H1 (cell line): Measurements from ENCODE around the gene TMBIM6. TPM values are rescaled to one million over a fixed set of nuclear protein-coding genes. Genes with fewer than 3 reads are reported as not detected.

Source experiments
- CTCF ChIA-PET: fragments of 300-600 bp; sonication (Branson Sonifier 250); formaldehyde crosslinking; loops from one replicate; lab custom pipeline; 2021; ENCODE audit not compliant: partially characterized antibody; lab: Charles Lee
- POLR2A ChIA-PET: fragments of 300-600 bp; sonication (Branson Sonifier 250); formaldehyde crosslinking; loops from one replicate; lab custom pipeline; 2021; ENCODE audit warnings: inconsistent platforms; ENCODE audit not compliant: partially characterized antibody; lab: Charles Lee
- DNase-seq, 2 experiments: peaks; one replicate each; pipeline versions ENCODE4 v3.0.0 to v3.0.0-alpha.2; 2010 to 2022; ENCODE audit warnings: low spot score in 2 of 2, low read depth in 1 of 2, mixed read lengths in 1 of 2
- FAIRE-seq: peaks from 2 replicates; lab custom pipeline; 2011; peaks lifted over from hg19 to GRCh38; lab: Jason Lieb, UNC
- H2AFZ ChIP-seq: 2 replicates; pipeline ENCODE4 v1.8.1; 2012; ENCODE audit warnings: low read length, inconsistent platforms
- H2AK5ac ChIP-seq: 2 replicates; pipeline ENCODE4 v1.6.1; 2013; ENCODE audit warnings: low read depth, low read length
- H2BK120ac ChIP-seq: replicated peaks from 2 replicates; pipeline ENCODE3; 2013; ENCODE audit warnings: low read depth, low read length, inconsistent platforms
- H2BK12ac ChIP-seq: 2 replicates; pipeline ENCODE4 v1.6.1; 2013; ENCODE audit warnings: low read depth, low read length
- H2BK15ac ChIP-seq: 2 replicates; pipeline ENCODE4 v1.6.1; 2013; ENCODE audit warnings: low read length
- H2BK20ac ChIP-seq: 2 replicates; pipeline ENCODE4 v1.6.1; 2013; ENCODE audit warnings: low read length
- H2BK5ac ChIP-seq: 2 replicates; pipeline ENCODE4 v1.6.1; 2013; ENCODE audit warnings: low read depth, low read length
- H3K14ac ChIP-seq: 2 replicates; pipeline ENCODE4 v1.6.1; 2013; ENCODE audit warnings: inconsistent platforms; ENCODE audit not compliant: insufficient read length
- H3K18ac ChIP-seq: 2 replicates; pipeline ENCODE4 v1.6.1; 2013; ENCODE audit warnings: low read length; ENCODE audit errors: extremely low read depth
- H3K23ac ChIP-seq: 2 replicates; pipeline ENCODE4 v1.6.1; 2013; ENCODE audit warnings: inconsistent platforms; ENCODE audit not compliant: insufficient read length
- H3K23me2 ChIP-seq: 2 replicates; pipeline ENCODE4 v1.6.1; 2013; ENCODE audit warnings: low read depth, low read length
- H3K27ac ChIP-seq: 2 replicates; pipeline ENCODE4 v1.6.1; 2011; ENCODE audit warnings: low read depth, low read length, inconsistent platforms
- H3K27me3 ChIP-seq, 4 experiments: replicated peaks in 1 of 4; 1 replicate in 1 of 4; 2 replicates in 3 of 4; pipeline versions ENCODE4 v1.6.1 to v1.8.1; 2011 to 2013; ENCODE audit warnings: low read length in 3 of 4, mild to moderate bottlenecking in 3 of 4, inconsistent platforms in 2 of 4, mixed read lengths in 2 of 4, moderate library complexity in 1 of 4; ENCODE audit not compliant: control insufficient read depth in 3 of 4, insufficient read depth in 3 of 4; ENCODE audit errors: extremely low read depth in 1 of 4
- H3K36me3 ChIP-seq, 4 experiments: 2 replicates each; pipeline versions ENCODE4 v1.6.1 to v1.8.1; 2011 to 2013; ENCODE audit warnings: mild to moderate bottlenecking in 4 of 4, low read length in 3 of 4, moderate library complexity in 2 of 4, control low read depth in 1 of 4, inconsistent platforms in 1 of 4; ENCODE audit not compliant: insufficient read depth in 4 of 4, control insufficient read depth in 2 of 4
- H3K4ac ChIP-seq: replicated peaks from 2 replicates; pipeline ENCODE3; 2013; ENCODE audit warnings: low read length, low read depth, mixed read lengths, inconsistent platforms; ENCODE audit not compliant: insufficient read length
- H3K4me1 ChIP-seq, 4 experiments: replicated peaks in 1 of 4; 1 replicate in 1 of 4; 2 replicates in 3 of 4; pipeline versions ENCODE4 v1.6.1 to v1.8.1; 2011 to 2013; ENCODE audit warnings: low read length in 3 of 4, inconsistent platforms in 2 of 4, mixed read lengths in 1 of 4; ENCODE audit not compliant: insufficient read depth in 4 of 4, control insufficient read depth in 3 of 4
- H3K4me2 ChIP-seq, 2 experiments: 2 replicates each; pipeline versions ENCODE4 v1.6.1 to v1.8.1; 2011 to 2013; ENCODE audit warnings: low read depth in 2 of 2, low read length in 2 of 2, control low read depth in 1 of 2, inconsistent platforms in 1 of 2, mild to moderate bottlenecking in 1 of 2; ENCODE audit not compliant: insufficient read depth in 1 of 2
- H3K4me3 ChIP-seq, 4 experiments: fragments of 200-600, 300-600 bp in 1 of 4; sonication (generic), shearing (Covaris generic), sonication (Bioruptor Twin) in 1 of 4; 2 replicates each; pipeline versions ENCODE4 v1.5.1 to v1.8.1; 2011 to 2016; ENCODE audit warnings: low read length in 4 of 4, low read depth in 3 of 4, control low read depth in 2 of 4, inconsistent platforms in 2 of 4, mild to moderate bottlenecking in 2 of 4, mixed read lengths in 1 of 4, moderate library complexity in 1 of 4; ENCODE audit not compliant: insufficient read depth in 2 of 4; ENCODE audit errors: extremely low read depth in 1 of 4
- H3K56ac ChIP-seq: replicated peaks from 2 replicates; pipeline ENCODE3; 2013; ENCODE audit warnings: low read depth, mild to moderate bottlenecking, mixed read lengths, low read length, inconsistent platforms; ENCODE audit not compliant: insufficient read length
- H3K79me1 ChIP-seq: 2 replicates; pipeline ENCODE4 v1.6.1; 2013; ENCODE audit warnings: low read depth, low read length, control low read depth
- H3K79me2 ChIP-seq, 2 experiments: 2 replicates each; pipeline versions ENCODE4 v1.6.1 to v1.8.1; 2012 to 2013; ENCODE audit warnings: low read length in 2 of 2, mild to moderate bottlenecking in 2 of 2, inconsistent platforms in 1 of 2; ENCODE audit not compliant: insufficient read depth in 2 of 2, control insufficient read depth in 1 of 2
- H3K9ac ChIP-seq, 4 experiments: replicated peaks in 1 of 4; 1 replicate in 1 of 4; 2 replicates in 3 of 4; pipeline versions ENCODE4 v1.6.1 to v1.8.1; 2011 to 2013; ENCODE audit warnings: low read depth in 3 of 4, low read length in 3 of 4, control low read depth in 2 of 4, mild to moderate bottlenecking in 2 of 4, moderate library complexity in 2 of 4, inconsistent platforms in 1 of 4; ENCODE audit errors: extremely low read depth in 1 of 4
- H3K9me3 ChIP-seq, 2 experiments: 2 replicates each; pipeline versions ENCODE4 v1.6.1 to v1.8.1; 2012 to 2013; ENCODE audit warnings: mild to moderate bottlenecking in 2 of 2, moderate library complexity in 2 of 2, control low read depth in 1 of 2, inconsistent platforms in 1 of 2, low read depth in 1 of 2, low read length in 1 of 2, mixed read lengths in 1 of 2; ENCODE audit not compliant: insufficient read depth in 2 of 2
- H4K20me1 ChIP-seq, 2 experiments: replicated peaks in 1 of 2; 2 replicates each; pipeline versions ENCODE3 to v1.8.1; 2011 to 2013; ENCODE audit warnings: inconsistent platforms in 2 of 2, low read length in 2 of 2, mild to moderate bottlenecking in 1 of 2; ENCODE audit not compliant: insufficient read depth in 2 of 2, control insufficient read depth in 1 of 2
- H4K5ac ChIP-seq: 2 replicates; pipeline ENCODE4 v1.6.1; 2013; ENCODE audit warnings: low read length, low read depth, mixed read lengths, inconsistent platforms; ENCODE audit not compliant: insufficient read length
- H4K8ac ChIP-seq: 2 replicates; pipeline ENCODE4 v1.8.0; 2013; ENCODE audit warnings: mild to moderate bottlenecking, moderate library complexity, low read length, inconsistent platforms; ENCODE audit not compliant: insufficient read depth; ENCODE audit errors: extremely low read depth
- H4K91ac ChIP-seq: replicated peaks from 2 replicates; pipeline ENCODE3; 2013; ENCODE audit warnings: low read length, mixed read lengths, inconsistent platforms; ENCODE audit not compliant: insufficient read length
- KDM1A ChIP-seq: fragments of 200-600, 300-600 bp; sonication (generic); IDR thresholded peaks from 2 replicates; pipeline ENCODE4 v1.7.1; 2016; ENCODE audit warnings: mild to moderate bottlenecking, low read length, borderline replicate concordance
- WGBS, 2 experiments: shearing (Covaris generic) in 1 of 2; methylation state at CpG; one replicate each; pipeline versions ENCODE4 v1.1.6 to v1.1.7; 2013 to 2015; ENCODE audit warnings: low lambda C conversion rate in 2 of 2, mixed read lengths in 2 of 2, inconsistent platforms in 1 of 2, low coverage in 1 of 2, missing lambda C conversion rate in 1 of 2; ENCODE audit not compliant: insufficient replicate concordance in 2 of 2, insufficient coverage in 1 of 2, insufficient read length in 1 of 2; ENCODE audit errors: extremely low coverage in 1 of 2, missing lambda C conversion rate in 1 of 2; 5-methylcytosine and 5-hydroxymethylcytosine counted together
- polyA plus RNA-seq, 7 experiments: library from polyadenylated mRNA; depleted of rRNA in 3 of 7; stranded (reverse) in 5 of 7; unstranded in 2 of 7; fragments of >200 nt in 5 of 7; fragments of 200-250 nt in 2 of 7; gene quantifications; 1 replicate in 5 of 7; 2 replicates in 1 of 7; 4 replicates in 1 of 7; pipeline versions ENCODE4 v1.2.1 to v1.2.3, GENCODE V29; 2011 to 2013; ENCODE audit warnings: missing spikeins in 2 of 7, mixed read lengths in 2 of 7
- total RNA-seq: library from RNA; stranded (reverse); fragmentation: NEBNext Ultra II Directional; extraction: Animal tissue kit (Norgen Biotek cat#: 25700); gene quantifications from 2 replicates; pipeline ENCODE4 v1.2.1, GENCODE V29; 2021
- TF ChIP-seq, protein P1 (sequence below), 3 experiments: IDR thresholded peaks; 1 replicate in 2 of 3; 2 replicates in 1 of 3; pipeline versions ENCODE4 v1.5.1 to v1.6.1; 2011; ENCODE audit warnings: low read length in 3 of 3, mild to moderate bottlenecking in 3 of 3, inconsistent platforms in 2 of 3, low read depth in 1 of 3, moderate library complexity in 1 of 3; ENCODE audit not compliant: insufficient read depth in 1 of 3; ENCODE audit errors: control extremely low read depth in 1 of 3

TMBIM6 gene
- total and polyA plus RNA-seq, 2 of the 8 experiments (the other 6 are each of a cell fraction or from before 2014, with no cell fraction given) = 423 to 556 TPM

DNA sequence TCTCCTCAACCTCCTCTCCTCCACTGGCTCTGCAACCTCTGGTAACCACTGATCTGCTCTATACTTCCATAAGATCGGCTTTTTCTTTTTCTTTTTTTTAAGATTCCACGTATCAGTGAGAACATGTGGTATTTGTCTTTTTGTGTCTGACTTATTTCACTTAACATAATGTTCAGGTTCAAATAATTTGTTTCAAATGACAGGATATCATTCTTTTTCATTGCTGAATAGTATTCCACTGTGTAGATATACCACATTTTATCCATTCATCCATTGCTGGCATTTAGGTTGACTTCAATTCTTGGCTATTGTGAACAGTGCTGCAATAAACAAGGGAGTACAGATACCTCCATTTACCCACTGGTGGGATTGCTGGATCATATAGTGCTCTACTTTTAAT, 46.3 kb downstream of the TMBIM6 start:
- Histone ChIP-seq H2BK15ac (no peak overlapping the region), H3K9me3 (no peaks in the 10 kb centered on the region), H3K23me2 (no peaks in the 10 kb centered on the region), H3K27me3 (no peaks in the 10 kb centered on the region), H4K5ac (no peak overlapping the region), H3K4ac (no peak overlapping the region), H3K36me3 (peaks cover 0 to 7% (median 2%) of the 10 kb centered on the region in 4 experiments; a peak in 3 of 8 replicates), H3K79me2 (no peaks in the 10 kb centered on the region), H2BK5ac (no peak overlapping the region), H3K14ac (no peak overlapping the region), H4K91ac (no peak overlapping the region), H2AFZ (no peak overlapping the region), H2BK120ac (no peak overlapping the region), H3K23ac (no peak overlapping the region), H3K4me1 (peaks cover 0 to 4% (median 0%) of the 10 kb centered on the region in 4 experiments; a peak in 2 of 7 replicates), H2AK5ac (no peak overlapping the region), H3K4me2 (no peak overlapping the region), H3K9ac (no peak overlapping the region), H3K27ac (no peak overlapping the region), H4K8ac (no peak overlapping the region), H3K56ac (no peak overlapping the region), H4K20me1 (no peaks in the 10 kb centered on the region), H2BK12ac (no peak overlapping the region), H3K18ac (no peak overlapping the region), H2BK20ac (no peak overlapping the region), H3K79me1 (no peaks in the 10 kb centered on the region), H3K4me3 (no peak overlapping the region)
- WGBS, 2 experiments = 90% methylated on average over 2 of the region's 2 CpGs; no CpG with 5 or more reads in 1 of the 2 experiments
- DNase-seq (no peak), FAIRE-seq (no peak)
- ChIA-PET POLR2A (interaction anchor here (0.7 to 1.5 kb wide), 5 partner anchors 12 to 73 kb away, joined by 3 to 8 read pairs (median 3); no protein-coding TSS in a partner anchor), CTCF (no interaction called here)
- TF ChIP-seq, protein P1, sequence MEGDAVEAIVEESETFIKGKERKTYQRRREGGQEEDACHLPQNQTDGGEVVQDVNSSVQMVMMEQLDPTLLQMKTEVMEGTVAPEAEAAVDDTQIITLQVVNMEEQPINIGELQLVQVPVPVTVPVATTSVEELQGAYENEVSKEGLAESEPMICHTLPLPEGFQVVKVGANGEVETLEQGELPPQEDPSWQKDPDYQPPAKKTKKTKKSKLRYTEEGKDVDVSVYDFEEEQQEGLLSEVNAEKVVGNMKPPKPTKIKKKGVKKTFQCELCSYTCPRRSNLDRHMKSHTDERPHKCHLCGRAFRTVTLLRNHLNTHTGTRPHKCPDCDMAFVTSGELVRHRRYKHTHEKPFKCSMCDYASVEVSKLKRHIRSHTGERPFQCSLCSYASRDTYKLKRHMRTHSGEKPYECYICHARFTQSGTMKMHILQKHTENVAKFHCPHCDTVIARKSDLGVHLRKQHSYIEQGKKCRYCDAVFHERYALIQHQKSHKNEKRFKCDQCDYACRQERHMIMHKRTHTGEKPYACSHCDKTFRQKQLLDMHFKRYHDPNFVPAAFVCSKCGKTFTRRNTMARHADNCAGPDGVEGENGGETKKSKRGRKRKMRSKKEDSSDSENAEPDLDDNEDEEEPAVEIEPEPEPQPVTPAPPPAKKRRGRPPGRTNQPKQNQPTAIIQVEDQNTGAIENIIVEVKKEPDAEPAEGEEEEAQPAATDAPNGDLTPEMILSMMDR (IDR thresholded peaks at IDR 0.05; ENCODE audit: control extremely low read depth in 1 of 3, insufficient read depth in 1 of 3, low read depth in 1 of 3, low read length in 3 of 3) = no peak
- peak; percentile 86; the same call in 1 of the 2 replicates for TF ChIP-seq KDM1A
